ENCODE measurements around the gene ANLN. TPM values are rescaled to one million over a fixed set of nuclear protein-coding genes. Genes with fewer than 3 reads are reported as not detected.
"Not testable (repeated sequence)": the region's sequence is repeated elsewhere in the genome, so short reads cannot be mapped to it uniquely, and the experiment has no call there.

The ANLN gene
- polyA plus RNA-seq, 1 experiment: 34.0 TPM

GRCh38 chr7:36459236-36459960 is 69.7 kb downstream of the ANLN start:
- Histone ChIP-seq H3K4me3 (ENCODE audit: low read depth, low read length) (no peak overlapping the region), H3K27me3 (ENCODE audit: control insufficient read depth, insufficient read depth, low read length) (peaks cover 8% of the 10 kb centered on the region), H3K9me3 (ENCODE audit: control insufficient read depth, insufficient read depth, low read length) (no peaks in the 10 kb centered on the region), H3K27ac (ENCODE audit: low read depth, low read length) (no peak overlapping the region)
- DNase-seq (ENCODE audit: low read depth, low spot score): no peak
- POLR2A ChIA-PET: no interaction called here
- TF ChIP-seq CTCF (IDR thresholded peaks at IDR 0.05; ENCODE audit: low read depth, low read length): no peak
- CTCF ChIA-PET: no interaction called here

GRCh38 chr7:36460811-36461429 is 71.3 kb downstream of the ANLN start:
- no peak overlapping the region for H3K4me3 ChIP-seq (ENCODE audit: low read depth, low read length)
- no peak for DNase-seq (ENCODE audit: low read depth, low spot score)
- H3K27me3 ChIP-seq (ENCODE audit: control insufficient read depth, insufficient read depth, low read length): peaks cover 11% of the 10 kb centered on the region
- POLR2A ChIA-PET: no interaction called here
- no peak overlapping the region for H3K27ac ChIP-seq (ENCODE audit: low read depth, low read length)
- H3K9me3 ChIP-seq (ENCODE audit: control insufficient read depth, insufficient read depth, low read length): no peaks in the 10 kb centered on the region
- CTCF ChIA-PET: no interaction called here
- TF ChIP-seq CTCF (IDR thresholded peaks at IDR 0.05; ENCODE audit: low read depth, low read length): no peak

- CTCF ChIA-PET: no interaction called here
- peaks cover 11% of the 10 kb centered on the region for H3K27me3 ChIP-seq (ENCODE audit: control insufficient read depth, insufficient read depth, low read length)
- POLR2A ChIA-PET: no interaction called here
- TF ChIP-seq CTCF (IDR thresholded peaks at IDR 0.05; ENCODE audit: low read depth, low read length): no peak
- no peaks in the 10 kb centered on the region for H3K9me3 ChIP-seq (ENCODE audit: control insufficient read depth, insufficient read depth, low read length)
- H3K27ac ChIP-seq (ENCODE audit: low read depth, low read length): no peak overlapping the region
- no peak for DNase-seq (ENCODE audit: low read depth, low spot score)
- no peak overlapping the region for H3K4me3 ChIP-seq (ENCODE audit: low read depth, low read length)
Measured at GRCh38 chr7:36462551-36463137, 73.0 kb downstream of the ANLN start.

- Histone ChIP-seq H3K9me3 (ENCODE audit: control insufficient read depth, insufficient read depth, low read length) (no peaks in the 10 kb centered on the region), H3K4me3 (ENCODE audit: low read depth, low read length) (no peak overlapping the region), H3K27ac (ENCODE audit: low read depth, low read length) (no peak overlapping the region), H3K27me3 (ENCODE audit: control insufficient read depth, insufficient read depth, low read length) (peaks cover 11% of the 10 kb centered on the region)
- ChIA-PET CTCF (interaction anchor here (0.7 to 1.1 kb wide), 3 partner anchors 24 to 214 kb away, joined by 3 to 4 read pairs (median 3); no protein-coding TSS in a partner anchor), POLR2A (no interaction called here)
- no peak for TF ChIP-seq CTCF (IDR thresholded peaks at IDR 0.05; ENCODE audit: low read depth, low read length)
- DNase-seq (ENCODE audit: low read depth, low spot score): no peak
Measured at GRCh38 chr7:36464271-36464670, 74.6 kb downstream of the ANLN start.

GRCh38 chr7:36466001-36466400 is 76.3 kb downstream of the ANLN start:
- CTCF ChIA-PET; H3K9me3 ChIP-seq (ENCODE audit: control insufficient read depth, insufficient read depth, low read length); H3K27ac ChIP-seq (ENCODE audit: low read depth, low read length); POLR2A ChIA-PET; DNase-seq (ENCODE audit: low read depth, low spot score); H3K4me3 ChIP-seq (ENCODE audit: low read depth, low read length): not testable (repeated sequence)
- H3K27me3 ChIP-seq (ENCODE audit: control insufficient read depth, insufficient read depth, low read length): peaks cover 11% of the 10 kb centered on the region
